ENCODE data around the gene PLBD1.

PLBD1 gene

GRCh38 chr12:14577344-14577743, 9.7 kb upstream of the PLBD1 start:
- TF ChIP-seq CTCF (IDR thresholded peaks at IDR 0.05), result no peak

GRCh38 chr12:14576896-14577295, 9.2 kb upstream of the PLBD1 start:
- no peak for TF ChIP-seq CTCF (IDR thresholded peaks at IDR 0.05)

- TF ChIP-seq CTCF (IDR thresholded peaks at IDR 0.05), result no peak
These were observed 7.9 kb upstream of the PLBD1 start for GRCh38 chr12:14575585-14575984.

- TF ChIP-seq CTCF (IDR thresholded peaks at IDR 0.05), result no peak
These were observed 5.4 kb upstream of the PLBD1 start for GRCh38 chr12:14573118-14573517.

GRCh38 chr12:14572401-14572800, 4.7 kb upstream of the PLBD1 start:
- no peak for TF ChIP-seq CTCF (IDR thresholded peaks at IDR 0.05)

GRCh38 chr12:14571779-14572178, 4.1 kb upstream of the PLBD1 start:
- TF ChIP-seq CTCF (IDR thresholded peaks at IDR 0.05), result no peak

GRCh38 chr12:14570231-14570630, 2.5 kb upstream of the PLBD1 start:
- TF ChIP-seq CTCF (IDR thresholded peaks at IDR 0.05), result no peak

- TF ChIP-seq CTCF (IDR thresholded peaks at IDR 0.05), result no peak
These were observed 3.2 kb downstream of the PLBD1 start for GRCh38 chr12:14564336-14564959.
